Non-pigmented ciliary epithelial cell (primary cell): Measurements from ENCODE around the gene DDX24.
A peak's percentile ranks its signal among the peaks of the same experiment; 100 is the strongest.
"Not testable (repeated sequence)": the region's sequence is repeated elsewhere in the genome, so short reads cannot be mapped to it uniquely, and the experiment has no call there.

Experiments
- DNase-seq: peaks from one replicate; pipeline ENCODE4 v3.0.0-alpha.2; 2010; ENCODE audit warnings: low read depth

The DDX24 gene

GRCh38 chr14:94079891-94080620, 946 bp downstream of the DDX24 start:
- no peak for DNase-seq

GRCh38 chr14:94077823-94078222, 3.2 kb downstream of the DDX24 start:
- no peak for DNase-seq

- DNase-seq = no peak
These were observed 3.7 kb downstream of the DDX24 start for GRCh38 chr14:94077111-94077821.

GRCh38 chr14:94075008-94075407, 6.0 kb downstream of the DDX24 start:
- DNase-seq = no peak

GRCh38 chr14:94074534-94074933, 6.5 kb downstream of the DDX24 start:
- no peak for DNase-seq

- not testable (repeated sequence) for DNase-seq
These were observed 8.9 kb downstream of the DDX24 start for GRCh38 chr14:94072076-94072475.

- no peak for DNase-seq
These were observed 14.8 kb downstream of the DDX24 start for GRCh38 chr14:94066089-94066676.

GRCh38 chr14:94062344-94062940, 18.6 kb downstream of the DDX24 start:
- DNase-seq = peak; percentile 49

- no peak for DNase-seq
These were observed 21.0 kb downstream of the DDX24 start for GRCh38 chr14:94059998-94060397.

GRCh38 chr14:94058674-94059138, 22.3 kb downstream of the DDX24 start:
- DNase-seq = no peak

- DNase-seq = no peak
These were observed 22.8 kb downstream of the DDX24 start for GRCh38 chr14:94058128-94058673.

- no peak for DNase-seq
These were observed 24.3 kb downstream of the DDX24 start for GRCh38 chr14:94056579-94057308.

- DNase-seq = no peak
These were observed 26.1 kb downstream of the DDX24 start for GRCh38 chr14:94054936-94055335.

- DNase-seq = no peak
These were observed 26.6 kb downstream of the DDX24 start for GRCh38 chr14:94054401-94054800.

GRCh38 chr14:94052662-94053061, 28.3 kb downstream of the DDX24 start:
- DNase-seq = no peak

- DNase-seq = no peak
These were observed 28.8 kb downstream of the DDX24 start for GRCh38 chr14:94052199-94052598.

GRCh38 chr14:94051779-94052178, 29.2 kb downstream of the DDX24 start:
- DNase-seq = no peak

GRCh38 chr14:94051115-94051514, 29.9 kb downstream of the DDX24 start:
- no peak for DNase-seq

- no peak for DNase-seq
These were observed 30.6 kb downstream of the DDX24 start for GRCh38 chr14:94050231-94050880.

- DNase-seq = no peak
These were observed 31.4 kb downstream of the DDX24 start for GRCh38 chr14:94049625-94050023.
